GM15510 (cell line): ENCODE data around the gene SEC23IP.

ENCODE experiments used
- POLR2A ChIP-seq: IDR thresholded peaks from 3 replicates; pipeline ENCODE4 v1.6.1; 2011; ENCODE audit warnings: borderline replicate concordance; ENCODE audit not compliant: insufficient read length; ENCODE audit errors: extremely low read depth

Gene SEC23IP

DNA sequence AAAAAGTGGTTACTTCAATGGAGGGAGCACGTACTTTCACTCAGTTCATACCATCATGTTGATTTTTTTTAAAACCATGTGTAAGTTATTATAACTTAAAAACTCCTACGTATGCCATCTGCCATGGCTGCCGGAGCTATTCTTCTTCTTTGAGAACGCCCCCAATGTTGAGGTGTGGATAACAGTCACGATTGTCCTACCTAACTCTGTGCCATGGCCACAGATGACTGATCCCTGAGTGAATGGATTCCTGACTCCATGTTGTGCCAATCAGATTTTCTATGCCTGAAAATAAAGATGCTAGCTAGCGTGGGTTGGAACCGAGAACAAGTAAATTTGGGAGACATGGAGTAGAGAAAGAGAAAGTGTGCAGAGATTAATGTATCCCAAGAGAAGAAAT lies 25.2 kb upstream of the SEC23IP start:
- TF ChIP-seq POLR2A = no peak

- peak; percentile 33 for TF ChIP-seq POLR2A
These were observed 20.5 kb upstream of the SEC23IP start for GRCh38 chr10:119871881-119872609.

GRCh38 chr10:119872610-119872859 lies 20.0 kb upstream of the SEC23IP start, which contains the start of gene MCMBP:
MCMBP (minus strand) TSS chr10:119872843; CDS start chr10:119872584, 259 bp downstream.
- TF ChIP-seq POLR2A = peak; percentile 77

DNA sequence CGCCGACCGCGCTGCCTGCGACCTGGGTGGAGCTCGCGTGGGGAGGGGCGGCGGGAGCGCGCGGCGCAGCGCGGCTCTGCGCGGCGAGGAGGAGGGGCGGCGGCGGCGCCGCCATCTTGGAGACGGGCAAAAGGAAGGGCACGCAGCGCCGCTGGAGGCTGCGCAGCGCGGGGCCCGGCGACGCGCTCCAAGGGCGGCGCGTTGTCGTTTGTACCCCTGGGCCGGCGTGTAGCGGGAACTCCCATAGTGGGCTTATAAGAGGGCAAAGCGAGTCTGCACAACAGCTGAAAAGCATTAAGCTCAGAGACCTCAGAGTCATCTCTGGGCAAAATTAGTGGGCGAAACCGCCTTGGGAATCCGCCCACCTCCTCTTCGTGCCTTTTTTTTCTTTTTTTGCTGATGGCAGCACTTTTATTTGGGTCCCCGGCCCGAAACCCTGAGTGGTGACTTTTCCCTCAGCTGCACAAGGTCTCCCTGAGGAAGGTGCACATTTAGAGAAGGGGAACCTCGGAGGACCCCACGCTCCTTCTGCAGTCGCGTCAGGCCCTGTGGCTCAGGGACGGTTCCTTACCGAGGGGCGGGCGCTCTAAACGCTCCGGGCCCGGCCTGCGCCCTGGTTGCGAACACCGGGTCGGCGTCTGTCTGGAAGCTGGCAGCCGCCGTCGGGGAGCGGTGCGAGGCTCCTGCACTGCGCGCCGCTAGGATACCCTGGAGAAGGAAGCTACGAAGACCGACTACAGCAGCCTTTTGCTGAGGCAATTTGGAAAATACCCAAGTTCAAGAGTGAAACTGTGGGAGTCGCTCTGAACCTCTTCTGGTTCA lies 19.5 kb upstream of the SEC23IP start:
- TF ChIP-seq POLR2A = peak; percentile 66

DNA sequence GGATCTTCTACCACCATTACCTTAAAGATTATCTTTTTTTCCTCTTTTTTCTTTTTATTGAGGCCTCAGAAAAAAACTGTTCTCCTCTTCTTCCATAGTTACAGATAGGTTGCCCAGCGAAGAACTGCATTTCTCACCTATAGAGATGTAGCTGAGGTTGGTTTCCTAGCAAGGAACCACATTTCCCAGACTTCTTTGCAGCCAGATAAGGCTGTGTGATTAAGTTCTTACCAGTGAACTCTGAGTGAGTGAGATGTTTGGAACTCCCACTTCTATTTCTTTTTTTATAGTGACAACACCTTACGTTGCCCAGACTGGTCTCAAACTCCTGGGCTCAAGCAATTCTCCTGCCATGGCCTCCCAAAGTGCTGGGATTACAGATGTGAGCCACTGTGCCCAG lies 14.0 kb upstream of the SEC23IP start:
- TF ChIP-seq POLR2A = no peak

GRCh38 chr10:119893074-119893473 lies 544 bp downstream of the SEC23IP start:
- no peak for TF ChIP-seq POLR2A

- TF ChIP-seq POLR2A = no peak
These were observed 1.4 kb downstream of the SEC23IP start for GRCh38 chr10:119893845-119894427.

DNA sequence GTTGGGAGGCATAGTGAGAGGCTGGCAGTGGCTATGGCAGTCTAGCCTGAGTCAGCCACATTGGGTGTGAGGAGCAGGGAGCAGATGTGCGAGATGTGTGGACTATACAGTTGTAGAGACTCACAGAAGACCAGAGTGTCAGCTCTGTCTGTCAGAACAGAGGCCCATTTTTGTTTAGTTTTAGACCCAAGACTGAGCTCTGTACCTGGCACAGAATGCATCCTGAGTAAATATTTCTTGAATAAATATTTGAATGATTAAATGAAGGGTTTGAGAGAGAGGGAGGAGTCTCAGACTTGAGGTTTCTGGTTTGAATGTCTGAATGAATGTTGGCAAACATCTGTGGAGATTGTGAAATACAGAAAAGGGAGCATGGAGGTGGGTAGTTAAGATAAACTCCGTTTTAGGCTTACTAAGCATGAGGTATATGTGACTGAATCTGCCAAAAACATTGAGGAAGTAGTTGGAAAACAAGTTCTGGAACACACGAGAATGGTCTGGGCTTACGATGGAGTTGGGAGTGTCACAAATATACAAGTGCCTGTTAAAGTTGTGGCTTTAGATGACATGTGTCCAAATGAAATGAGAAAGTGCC lies 3.6 kb downstream of the SEC23IP start:
- TF ChIP-seq POLR2A = no peak

- no peak for TF ChIP-seq POLR2A
These were observed 4.6 kb downstream of the SEC23IP start for GRCh38 chr10:119896937-119897770.

DNA sequence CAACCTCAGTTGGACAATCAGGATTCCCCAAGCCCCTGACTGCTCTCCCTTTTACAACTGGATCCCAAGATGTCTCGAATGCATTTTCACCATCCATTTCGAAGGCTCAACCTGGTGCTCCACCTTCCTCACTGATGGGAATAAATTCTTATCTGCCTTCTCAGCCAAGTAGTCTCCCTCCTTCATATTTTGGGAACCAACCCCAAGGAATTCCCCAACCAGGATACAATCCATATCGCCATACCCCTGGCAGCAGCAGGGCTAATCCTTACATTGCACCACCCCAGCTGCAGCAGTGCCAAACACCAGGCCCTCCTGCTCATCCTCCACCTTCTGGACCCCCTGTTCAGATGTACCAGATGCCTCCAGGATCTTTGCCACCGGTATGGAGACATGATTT lies 6.0 kb downstream of the SEC23IP start:
- no peak for TF ChIP-seq POLR2A

DNA sequence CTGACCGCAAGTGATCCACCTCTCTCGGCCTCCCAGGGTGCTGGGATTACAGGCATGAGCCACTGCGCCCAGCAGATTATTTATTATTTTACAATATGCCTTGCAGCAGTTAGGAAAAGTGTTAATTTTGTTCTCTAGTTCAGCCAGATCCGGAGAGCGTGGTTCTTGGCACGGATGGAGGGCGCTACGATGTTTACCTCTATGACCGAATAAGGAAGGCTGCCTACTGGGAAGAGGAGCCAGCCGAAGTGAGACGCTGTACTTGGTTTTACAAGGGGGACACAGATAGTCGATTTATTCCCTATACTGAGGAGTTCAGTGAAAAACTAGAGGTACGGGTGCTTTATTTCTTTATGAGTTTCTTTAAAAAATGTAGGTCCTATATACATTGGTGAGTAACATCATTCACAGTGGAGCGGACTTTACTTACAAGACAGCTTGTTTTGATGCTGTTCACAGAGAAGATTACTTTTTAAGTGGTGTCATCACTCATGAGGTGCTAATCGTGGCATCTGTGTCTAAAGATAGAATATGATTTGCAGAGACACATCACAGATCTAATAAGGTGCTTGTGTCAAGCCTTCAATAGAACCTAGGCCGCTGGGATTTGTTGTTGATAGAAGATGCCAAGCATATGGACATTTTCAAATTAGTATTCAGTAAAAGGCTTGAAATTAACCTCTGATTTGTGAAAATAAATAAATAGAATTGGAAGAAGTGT lies 11.6 kb downstream of the SEC23IP start:
- no peak for TF ChIP-seq POLR2A

DNA sequence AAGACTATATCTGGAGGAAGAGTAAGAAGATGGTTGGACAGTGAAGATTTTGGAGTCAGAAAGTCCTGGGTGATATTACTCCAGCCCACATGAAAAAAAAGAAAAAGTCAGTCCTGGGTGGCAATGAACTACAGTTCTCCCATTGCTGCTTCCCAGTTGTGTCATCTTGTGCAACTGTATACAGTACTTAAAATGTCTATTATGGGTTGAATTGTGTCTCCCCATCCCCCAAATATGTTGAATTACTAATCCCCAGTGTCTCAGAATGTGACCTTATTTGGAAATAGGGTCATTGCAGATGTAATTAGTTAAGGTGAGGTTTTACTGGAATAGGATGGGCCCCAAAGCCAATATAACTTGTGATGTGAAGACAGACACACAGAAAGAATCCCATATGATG lies 15.6 kb downstream of the SEC23IP start:
- no peak for TF ChIP-seq POLR2A

- TF ChIP-seq POLR2A = no peak
These were observed 18.2 kb downstream of the SEC23IP start for GRCh38 chr10:119910689-119911088.

DNA sequence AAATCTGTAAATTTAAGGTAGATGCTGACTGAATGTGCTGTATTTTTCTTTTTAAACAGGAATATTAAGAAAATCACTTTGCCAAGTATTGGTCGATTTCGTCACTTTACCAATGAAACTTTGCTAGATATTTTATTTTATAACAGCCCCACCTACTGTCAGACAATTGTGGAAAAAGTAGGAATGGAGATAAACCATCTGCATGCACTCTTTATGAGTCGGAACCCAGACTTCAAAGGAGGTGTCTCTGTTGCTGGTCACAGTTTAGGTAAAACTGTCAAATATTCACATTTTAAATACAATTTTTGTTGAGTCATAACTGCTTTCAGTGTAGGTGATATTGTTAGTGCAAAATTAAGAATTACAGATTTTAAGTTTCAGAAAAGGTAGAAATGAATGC lies 25.2 kb downstream of the SEC23IP start:
- TF ChIP-seq POLR2A = no peak
